GM12875 (cell line): ENCODE measurements around the gene INPP5A.
A peak's percentile ranks its signal among the peaks of the same experiment; 100 is the strongest.

Experiments
- H3K4me3 ChIP-seq: one replicate; pipeline ENCODE4 v1.5.1; 2011; ENCODE audit warnings: low read depth, low read length, control low read depth
- CTCF ChIP-seq: IDR thresholded peaks from 2 replicates; pipeline ENCODE4 v1.5.1; 2011; ENCODE audit warnings: low read depth, mild to moderate bottlenecking, control low read depth, inconsistent platforms, low read length, moderate library complexity, borderline replicate concordance; ENCODE audit not compliant: insufficient read depth

Gene INPP5A

DNA sequence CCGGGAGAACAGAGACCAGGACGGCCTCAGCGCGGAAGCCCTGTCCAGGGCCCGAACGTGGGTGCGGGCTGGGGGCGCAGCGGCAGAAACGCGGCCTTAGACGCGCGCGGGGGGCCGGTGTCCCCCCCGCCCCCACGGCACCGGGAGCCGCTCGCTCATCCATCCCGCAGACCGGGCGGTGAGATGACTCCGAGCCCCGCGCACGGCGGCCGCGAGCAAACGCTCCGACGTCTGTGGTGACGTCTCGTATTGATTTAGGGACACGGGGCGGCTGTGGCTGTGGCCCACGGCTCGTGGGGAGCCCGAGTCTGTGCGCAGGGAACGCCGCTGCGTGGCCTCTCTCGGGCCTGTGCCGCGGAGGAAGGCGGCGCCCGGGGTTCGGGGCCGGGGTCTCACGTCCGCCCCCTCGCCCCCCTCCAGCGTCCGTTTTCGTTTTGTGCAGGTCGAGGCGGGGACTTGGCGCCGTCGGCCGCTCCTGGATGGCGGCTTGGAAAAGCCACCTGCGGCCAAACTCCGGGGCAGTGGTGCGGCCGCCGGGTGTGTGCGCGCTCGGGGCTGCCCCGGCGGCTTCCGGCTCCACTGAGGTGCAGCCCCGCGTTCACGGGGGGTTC, 249.4 kb downstream of the INPP5A start:
- no peak for TF ChIP-seq CTCF
- no peak overlapping the region for H3K4me3 ChIP-seq

DNA sequence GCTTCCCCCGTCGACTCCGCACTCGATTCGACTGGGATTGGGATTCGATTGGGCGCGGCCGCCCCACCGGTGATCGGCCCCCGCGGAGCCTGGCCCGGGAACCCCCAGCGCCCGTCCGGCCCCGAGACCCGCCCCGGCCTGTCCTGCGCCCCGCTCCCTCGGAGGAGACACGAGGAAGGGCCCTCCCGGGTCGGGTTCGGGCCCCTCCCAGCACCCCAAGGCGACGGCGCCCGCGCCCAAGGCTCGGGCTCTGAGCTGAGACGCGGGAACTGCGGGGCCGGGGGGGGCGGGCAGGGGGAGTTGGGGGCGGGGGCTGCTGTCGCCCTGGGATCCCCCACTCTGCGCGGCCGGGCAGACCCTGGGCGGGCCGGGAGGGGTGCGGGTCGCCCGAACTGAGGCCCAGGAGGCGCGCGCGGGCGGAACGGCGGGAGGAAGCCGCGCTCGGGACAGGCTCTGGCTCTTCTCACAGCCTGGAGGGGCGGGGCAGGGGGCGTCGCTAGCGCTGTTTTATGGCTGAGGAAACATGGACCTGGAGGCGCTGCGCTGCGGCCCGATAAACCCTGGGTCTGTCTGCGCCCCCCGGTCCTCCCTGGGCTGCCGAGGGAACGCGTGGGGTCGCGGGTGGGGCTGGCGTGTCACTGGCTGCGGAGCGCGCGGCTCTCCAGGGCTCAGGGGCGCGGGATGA, 250.1 kb downstream of the INPP5A start:
- no peak for TF ChIP-seq CTCF

DNA sequence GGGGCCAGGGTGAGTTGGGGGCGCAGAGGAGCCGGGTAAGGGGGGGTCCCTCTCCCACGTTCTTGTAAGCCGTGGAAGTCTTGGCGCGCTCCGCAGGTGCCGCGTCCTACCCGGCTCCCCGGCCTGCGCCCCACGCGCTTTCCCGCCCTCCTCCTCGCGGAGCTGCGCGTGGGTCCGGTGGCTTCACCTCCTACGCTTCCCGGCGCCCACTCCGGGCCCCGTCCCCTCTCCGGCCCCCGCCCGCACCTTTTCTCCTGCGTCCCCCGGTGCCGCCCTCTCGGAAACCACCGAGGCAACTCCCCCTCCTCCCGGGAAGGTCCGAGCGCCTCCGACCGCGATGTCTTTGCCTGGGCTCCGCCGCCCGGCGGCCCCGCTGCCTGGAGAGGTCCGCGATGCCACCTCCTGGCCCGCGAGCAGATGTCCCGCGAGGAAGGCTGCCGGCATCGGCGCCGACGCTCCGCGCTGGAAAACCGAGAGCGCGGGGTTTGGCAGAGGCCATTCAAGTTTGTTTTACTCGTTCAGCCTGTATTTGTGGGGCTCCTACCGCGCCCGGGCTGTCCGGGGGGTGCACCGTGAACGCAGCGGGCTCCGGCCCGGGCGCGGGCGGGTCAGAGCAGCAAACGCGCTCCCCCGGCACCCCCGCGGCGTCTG, 250.7 kb downstream of the INPP5A start:
- TF ChIP-seq CTCF = 0 out of 2 replicates have a peak, but pooled peaks have one; percentile 2
- H3K4me3 ChIP-seq = no peak overlapping the region

More for the DNA sequence above, 250.1 kb downstream of the INPP5A start:
- H3K4me3 ChIP-seq = no peak overlapping the region

- H3K4me3 ChIP-seq = no peak overlapping the region
- TF ChIP-seq CTCF = no peak
Measured at GRCh38 chr10:132788831-132789219, 251.2 kb downstream of the INPP5A start.

GRCh38 chr10:132789659-132790148, 252.1 kb downstream of the INPP5A start:
- no peak for TF ChIP-seq CTCF
- H3K4me3 ChIP-seq = no peak overlapping the region

DNA sequence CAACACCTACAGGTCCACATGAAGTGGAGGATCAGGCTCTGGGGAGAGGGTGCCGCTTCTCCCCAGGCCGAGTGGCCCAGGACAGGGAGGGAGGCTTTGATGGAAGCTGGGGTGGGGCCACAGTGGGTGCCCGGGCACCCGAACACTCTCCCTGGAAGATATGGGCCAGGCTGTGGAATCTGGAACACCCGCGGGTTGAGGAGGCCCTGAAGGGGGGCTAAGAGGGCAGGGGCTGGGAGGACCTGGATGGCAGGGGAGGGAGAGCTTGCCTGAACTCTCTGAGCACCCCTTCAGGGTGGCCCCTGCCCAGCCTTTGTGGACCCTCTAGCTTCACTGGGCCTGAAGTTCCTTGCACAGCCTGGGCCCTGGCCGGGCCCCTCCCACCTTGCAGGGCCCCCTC, 252.9 kb downstream of the INPP5A start:
- TF ChIP-seq CTCF = no peak
- no peak overlapping the region for H3K4me3 ChIP-seq
